ENCODE results near the gene CYS1. TPM values are rescaled to one million over a fixed set of nuclear protein-coding genes. Genes with fewer than 3 reads are reported as not detected.

CYS1 gene
- total and polyA plus RNA-seq, 2 of the 13 experiments (the other 11 are each of a cell fraction or from before 2014, with no cell fraction given), result 0.04 TPM; not detected in 1

- TF ChIP-seq ZNF280B (CRISPR knock-in tag; IDR thresholded peaks at IDR 0.05; ENCODE audit: borderline replicate concordance), result 0 out of 2 replicates have a peak, but pooled peaks have one; percentile 6
- no peak for TF ChIP-seq PAF1 (CRISPR knock-in tag; IDR thresholded peaks at IDR 0.05)
- no peak; the same call in 1 of the 2 replicates for TF ChIP-seq ZNF275 (CRISPR knock-in tag; IDR thresholded peaks at IDR 0.05; ENCODE audit: borderline replicate concordance)
- TF ChIP-seq ZNF816 (CRISPR knock-in tag; IDR thresholded peaks at IDR 0.05; ENCODE audit: borderline replicate concordance), result no peak
- TF ChIP-seq ZNF513 (CRISPR knock-in tag; conservative IDR thresholded peaks at IDR 0.05), result no peak
- peak; percentile 54; the same call in 1 of the 2 replicates for TF ChIP-seq ZZZ3 (CRISPR knock-in tag; IDR thresholded peaks at IDR 0.05; ENCODE audit: borderline replicate concordance)
- no peak for TF ChIP-seq ZNF263 (CRISPR knock-in tag; IDR thresholded peaks at IDR 0.05)
- peak; percentile 16; the same call in 1 of the 2 replicates for TF ChIP-seq HES4 (CRISPR knock-in tag; IDR thresholded peaks at IDR 0.05; ENCODE audit: borderline replicate concordance)
- no peak for TF ChIP-seq NFAT5 (CRISPR knock-in tag; IDR thresholded peaks at IDR 0.05)
- no peak for TF ChIP-seq FLYWCH1 (CRISPR knock-in tag; IDR thresholded peaks at IDR 0.05)
- no peak for TF ChIP-seq ZNF468 (CRISPR knock-in tag; IDR thresholded peaks at IDR 0.05)
- no peak for TF ChIP-seq ZNF17 (CRISPR knock-in tag; IDR thresholded peaks at IDR 0.05)
- TF ChIP-seq ZNF660 (CRISPR knock-in tag; IDR thresholded peaks at IDR 0.05; ENCODE audit: borderline replicate concordance, low read depth), result no peak
- no peak for TF ChIP-seq XRCC5 (optimal IDR thresholded peaks at IDR 0.05; ENCODE audit: low read length)
- no peak for TF ChIP-seq PLRG1 (conservative IDR thresholded peaks at IDR 0.05)
- TF ChIP-seq ATF3 (CRISPR knock-in tag; IDR thresholded peaks at IDR 0.05), result no peak
- TF ChIP-seq PHB2 (IDR thresholded peaks at IDR 0.05; ENCODE audit: partially characterized antibody), result no peak
- TF ChIP-seq KAT7 (CRISPR knock-in tag; IDR thresholded peaks at IDR 0.05; ENCODE audit: borderline replicate concordance), result no peak
- TF ChIP-seq FOXJ3 (CRISPR knock-in tag; IDR thresholded peaks at IDR 0.05; ENCODE audit: borderline replicate concordance), result peak; percentile 15; the same call in 1 of the 2 replicates
Measured at GRCh38 chr2:10042301-10043161, 37.7 kb downstream of the CYS1 start (continued).

Measured in HepG2 (cell line).